ENCODE results near the gene CLEC18A. TPM values are rescaled to one million over a fixed set of nuclear protein-coding genes. Genes with fewer than 3 reads are reported as not detected.

CLEC18A gene
- total and polyA plus RNA-seq, 2 of the 8 experiments (the other 6 are each of a cell fraction or from before 2014, with no cell fraction given) = 1.3 to 1.4 TPM

DNA sequence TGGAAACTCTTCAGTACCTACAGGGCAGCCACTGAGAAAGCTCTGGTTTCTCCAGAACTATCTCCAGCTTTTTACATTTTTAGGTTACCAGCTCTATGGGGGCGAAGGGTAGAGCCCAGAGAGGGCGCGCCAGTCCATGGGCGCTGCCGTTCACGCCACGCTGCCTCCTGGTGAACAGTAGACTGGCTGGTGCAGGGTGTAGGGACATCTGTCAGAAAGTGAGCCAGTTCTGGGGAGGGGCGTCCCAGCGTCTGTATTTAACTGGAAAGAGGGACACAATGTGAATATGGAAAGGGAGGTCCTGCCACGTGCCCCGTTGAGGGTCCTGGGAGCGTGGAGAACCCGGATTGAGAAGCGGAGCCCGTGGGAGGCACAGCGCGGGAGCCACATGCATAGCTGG lies 16.4 kb upstream of the CLEC18A start (continued):
- TF ChIP-seq, protein P1, sequence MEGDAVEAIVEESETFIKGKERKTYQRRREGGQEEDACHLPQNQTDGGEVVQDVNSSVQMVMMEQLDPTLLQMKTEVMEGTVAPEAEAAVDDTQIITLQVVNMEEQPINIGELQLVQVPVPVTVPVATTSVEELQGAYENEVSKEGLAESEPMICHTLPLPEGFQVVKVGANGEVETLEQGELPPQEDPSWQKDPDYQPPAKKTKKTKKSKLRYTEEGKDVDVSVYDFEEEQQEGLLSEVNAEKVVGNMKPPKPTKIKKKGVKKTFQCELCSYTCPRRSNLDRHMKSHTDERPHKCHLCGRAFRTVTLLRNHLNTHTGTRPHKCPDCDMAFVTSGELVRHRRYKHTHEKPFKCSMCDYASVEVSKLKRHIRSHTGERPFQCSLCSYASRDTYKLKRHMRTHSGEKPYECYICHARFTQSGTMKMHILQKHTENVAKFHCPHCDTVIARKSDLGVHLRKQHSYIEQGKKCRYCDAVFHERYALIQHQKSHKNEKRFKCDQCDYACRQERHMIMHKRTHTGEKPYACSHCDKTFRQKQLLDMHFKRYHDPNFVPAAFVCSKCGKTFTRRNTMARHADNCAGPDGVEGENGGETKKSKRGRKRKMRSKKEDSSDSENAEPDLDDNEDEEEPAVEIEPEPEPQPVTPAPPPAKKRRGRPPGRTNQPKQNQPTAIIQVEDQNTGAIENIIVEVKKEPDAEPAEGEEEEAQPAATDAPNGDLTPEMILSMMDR (IDR thresholded peaks at IDR 0.05; ENCODE audit: control extremely low read depth in 1 of 3, insufficient read depth in 1 of 3, low read depth in 1 of 3, low read length in 3 of 3) = no peak
- no peak for TF ChIP-seq CEBPB (IDR thresholded peaks at IDR 0.05; ENCODE audit: low read depth, low read length)

All from H1 (cell line).